Stimulated activated CD4-positive, alpha-beta T cell treated with anti-CD3 and anti-CD28 coated beads, Interleukin-4, amount 100 ng/mL, for 48 hours (primary cell): ENCODE measurements around the gene TAGLN.
A peak's percentile ranks its signal among the peaks of the same experiment; 100 is the strongest.

Experiments
- DNase-seq, 2 donors: peaks; one replicate each; pipeline ENCODE4 v3.0.0-alpha.2; 2020; ENCODE audit warnings: low read depth in 2 of 2

TAGLN gene

DNA sequence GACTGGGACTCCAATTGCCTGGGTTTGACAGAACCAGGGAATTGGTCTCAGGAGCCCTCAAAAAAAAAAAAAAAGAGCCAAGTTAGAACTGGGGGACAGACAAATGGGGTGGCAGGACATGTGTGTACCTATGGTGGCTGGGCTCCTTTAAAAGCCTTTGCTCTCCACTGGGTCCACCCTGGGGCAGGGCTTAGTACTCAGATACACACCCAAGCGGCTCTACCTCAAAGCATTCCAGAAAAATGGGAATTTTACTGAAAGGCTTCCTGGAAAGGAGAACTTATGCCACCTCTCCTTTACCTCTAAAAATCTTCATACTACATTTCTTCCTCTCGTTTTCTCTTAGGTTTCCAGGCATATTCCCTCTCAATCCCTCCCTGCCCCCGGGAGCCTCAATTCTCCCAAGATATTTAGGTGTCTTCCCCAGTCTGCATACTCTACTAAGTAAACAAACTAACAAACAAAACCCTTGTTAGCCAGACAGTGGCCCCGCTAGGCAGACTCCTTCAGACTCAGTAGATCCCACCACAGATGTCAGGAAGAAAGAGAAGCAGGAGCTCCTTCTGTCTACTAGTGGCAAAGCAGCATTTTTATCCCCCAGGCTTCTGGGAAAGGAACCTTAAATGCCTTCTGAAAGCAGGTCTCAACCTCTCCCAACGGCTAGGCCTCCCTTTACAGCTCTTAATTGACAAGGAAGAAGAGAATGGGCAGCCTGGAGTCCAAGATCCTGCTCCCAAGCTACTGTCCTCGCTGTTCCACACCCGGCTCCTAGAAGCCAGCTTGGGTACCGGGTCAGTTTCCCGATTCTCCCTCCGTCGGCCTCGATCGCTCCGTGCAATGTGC lies 32.0 kb downstream of the TAGLN start:
- DNase-seq, result no peak

- DNase-seq, result peak in 1 of 2 donors; percentile 60
These were observed 32.6 kb downstream of the TAGLN start, which contains the start of gene PCSK7 for GRCh38 chr11:117231842-117232091. PCSK7 (minus strand) TSS chr11:117232073; CDS start chr11:117229844, 2,229 bp downstream.

DNA sequence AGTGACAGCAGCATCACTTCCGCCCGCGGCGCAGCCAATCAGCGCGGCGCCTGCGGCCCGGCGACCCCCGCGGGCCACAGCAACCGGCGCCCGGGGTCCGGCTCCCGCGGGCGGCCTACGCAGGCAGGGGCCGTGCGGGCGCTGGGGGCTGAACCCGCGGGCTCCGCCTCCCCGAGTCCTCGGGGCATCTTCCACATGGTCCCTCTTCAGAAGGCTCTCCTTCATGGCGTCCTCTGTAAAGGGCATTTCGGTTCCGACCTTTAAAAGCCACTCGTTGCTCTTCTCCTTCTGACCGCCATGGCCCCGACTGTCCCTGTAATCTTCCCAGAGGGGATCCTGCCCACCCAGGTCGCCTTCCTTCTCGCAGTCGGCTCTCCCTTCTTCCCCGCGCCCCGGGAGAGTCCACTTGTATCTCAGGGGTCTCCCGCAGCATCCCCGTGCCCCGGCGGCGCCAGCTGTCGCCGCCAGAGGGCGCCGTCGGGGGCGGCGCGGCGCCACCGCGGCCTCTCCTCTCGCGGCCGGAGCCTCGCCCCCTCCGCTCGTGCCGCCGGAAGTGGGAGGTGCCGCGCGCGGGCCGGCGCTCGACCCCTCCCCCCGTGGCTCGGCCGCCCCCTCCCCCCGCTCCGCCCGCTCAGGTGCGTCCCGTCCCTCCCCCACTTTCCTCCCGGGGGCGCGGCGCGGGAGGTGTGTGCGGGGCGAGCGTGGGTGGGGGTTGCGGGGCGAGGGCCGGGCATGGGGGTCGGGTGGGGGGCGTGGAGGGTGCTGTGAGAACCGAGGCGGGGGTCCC lies 33.1 kb downstream of the TAGLN start, which contains the start of gene RNF214:
Gene RNF214, plus strand, starts transcription at position 580 of the 787 bp plus-strand sequence. CDS start 1,602 bp downstream, outside the sequence.
- peak; percentile 61 to 71 for DNase-seq

- DNase-seq, result no peak
These were observed 33.8 kb downstream of the TAGLN start for GRCh38 chr11:117232911-117233409.

DNA sequence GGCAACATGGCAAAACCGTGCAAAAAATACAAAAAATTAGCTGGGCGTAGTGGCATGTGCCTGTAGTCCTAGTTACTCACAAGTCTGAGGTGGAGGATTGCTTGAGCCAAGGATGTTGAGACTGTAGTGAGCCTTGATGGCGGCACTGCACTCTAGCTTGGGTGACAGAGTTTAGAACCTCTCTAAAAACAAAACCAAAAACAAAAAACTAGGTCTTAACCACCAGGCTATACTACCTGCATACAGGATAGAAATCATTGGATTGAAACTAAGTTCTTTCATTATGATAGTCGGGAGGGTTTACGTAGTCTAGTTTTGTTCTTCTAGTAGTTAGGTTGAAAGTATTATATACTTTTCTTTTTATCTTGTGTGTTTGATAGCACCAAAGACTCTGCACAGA lies 39.1 kb downstream of the TAGLN start:
- DNase-seq, result no peak

- no peak for DNase-seq
These were observed 40.1 kb downstream of the TAGLN start for GRCh38 chr11:117239295-117239694.

DNA sequence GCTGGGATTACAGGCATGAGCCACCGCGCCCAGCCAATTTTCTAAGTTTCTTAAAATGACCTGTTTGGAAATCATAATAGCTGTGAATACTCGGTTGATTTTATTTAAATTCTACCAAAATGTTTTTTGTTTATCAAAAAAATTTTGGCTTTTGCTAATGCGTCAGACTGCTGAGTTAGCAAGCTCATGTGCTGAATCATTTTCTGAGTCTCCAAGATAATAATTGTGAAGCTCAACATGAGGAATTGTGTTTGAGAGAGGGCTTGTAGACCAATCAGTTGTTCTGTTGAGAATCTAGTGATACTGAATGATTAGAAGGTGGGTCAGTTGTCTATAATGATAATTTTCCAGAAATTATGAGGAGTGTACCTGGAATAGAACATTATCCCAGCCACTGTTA lies 49.2 kb downstream of the TAGLN start:
- DNase-seq, result no peak

- no peak for DNase-seq
These were observed 50.4 kb downstream of the TAGLN start for GRCh38 chr11:117249571-117249970.

- DNase-seq, result no peak
These were observed 52.3 kb downstream of the TAGLN start for GRCh38 chr11:117251506-117251905.

DNA sequence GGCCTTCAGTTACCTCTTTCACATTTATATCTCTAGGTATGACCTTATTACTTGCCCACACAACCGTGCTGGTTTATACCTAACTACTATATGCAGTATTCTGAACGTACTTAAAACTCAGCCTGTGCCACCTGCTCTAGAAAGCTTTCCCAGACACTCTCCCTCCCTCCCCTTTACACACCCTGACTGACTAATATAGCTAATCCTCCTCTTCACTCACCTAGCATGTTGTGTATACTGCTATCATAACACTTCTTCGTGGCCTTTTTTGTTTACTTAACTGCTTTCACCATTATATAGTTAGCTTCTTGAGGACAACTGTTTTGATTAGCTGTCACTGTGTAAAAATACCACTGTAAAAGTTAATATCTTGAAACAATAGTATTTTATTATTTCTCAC lies 56.8 kb downstream of the TAGLN start:
- no peak for DNase-seq

- no peak for DNase-seq
These were observed 57.4 kb downstream of the TAGLN start for GRCh38 chr11:117256573-117256972.
